Measurements from ENCODE around the gene CAB39L. TPM values are rescaled to one million over a fixed set of nuclear protein-coding genes. Genes with fewer than 3 reads are reported as not detected.

Gene CAB39L
- total RNA-seq, 4 donors from 2014 or later = 4.7 to 14.4 (median 8.7) TPM

DNA sequence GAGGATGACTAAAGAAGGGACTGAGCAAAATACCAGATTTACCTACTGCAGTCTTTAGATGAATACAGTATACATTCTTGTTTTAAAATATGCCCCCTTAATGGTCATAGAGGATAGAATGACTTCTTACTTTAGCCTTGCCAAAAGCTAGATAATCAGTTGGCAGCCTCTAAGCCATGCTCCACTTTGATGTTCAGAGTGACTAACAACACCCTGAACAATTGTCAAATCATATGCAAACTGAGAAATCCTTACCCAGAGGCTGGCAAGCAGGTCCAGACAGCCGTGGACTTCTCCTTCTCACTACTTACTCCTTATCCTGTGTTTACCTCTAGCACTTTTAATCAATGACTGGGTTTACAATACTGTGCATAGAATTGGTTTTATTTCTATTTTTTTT lies 28.3 kb upstream of the CAB39L start:
- no peak overlapping the region for H3K4me3 ChIP-seq
- ATAC-seq (no peak), DNase-seq (no peak)
- H3K27ac ChIP-seq = no peak overlapping the region
- in situ Hi-C loops (cut with MboI; ENCODE audit: low sequenced_read_pairs in 4 of 4) = no loop called here
- H3K4me1 ChIP-seq = no peaks in the 10 kb centered on the region
- H3K27me3 ChIP-seq = no peaks in the 10 kb centered on the region
- intact Hi-C loops (cut with DNase I; ENCODE audit: low total_unique reads) = no loop called here
- TF ChIP-seq POLR2A (IDR thresholded peaks at IDR 0.05) = no peak
- TF ChIP-seq, protein P1, sequence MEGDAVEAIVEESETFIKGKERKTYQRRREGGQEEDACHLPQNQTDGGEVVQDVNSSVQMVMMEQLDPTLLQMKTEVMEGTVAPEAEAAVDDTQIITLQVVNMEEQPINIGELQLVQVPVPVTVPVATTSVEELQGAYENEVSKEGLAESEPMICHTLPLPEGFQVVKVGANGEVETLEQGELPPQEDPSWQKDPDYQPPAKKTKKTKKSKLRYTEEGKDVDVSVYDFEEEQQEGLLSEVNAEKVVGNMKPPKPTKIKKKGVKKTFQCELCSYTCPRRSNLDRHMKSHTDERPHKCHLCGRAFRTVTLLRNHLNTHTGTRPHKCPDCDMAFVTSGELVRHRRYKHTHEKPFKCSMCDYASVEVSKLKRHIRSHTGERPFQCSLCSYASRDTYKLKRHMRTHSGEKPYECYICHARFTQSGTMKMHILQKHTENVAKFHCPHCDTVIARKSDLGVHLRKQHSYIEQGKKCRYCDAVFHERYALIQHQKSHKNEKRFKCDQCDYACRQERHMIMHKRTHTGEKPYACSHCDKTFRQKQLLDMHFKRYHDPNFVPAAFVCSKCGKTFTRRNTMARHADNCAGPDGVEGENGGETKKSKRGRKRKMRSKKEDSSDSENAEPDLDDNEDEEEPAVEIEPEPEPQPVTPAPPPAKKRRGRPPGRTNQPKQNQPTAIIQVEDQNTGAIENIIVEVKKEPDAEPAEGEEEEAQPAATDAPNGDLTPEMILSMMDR (IDR thresholded peaks at IDR 0.05 in 4 of 5, conservative IDR thresholded peaks at IDR 0.05 in 1 of 5) = no peak
- H3K9me3 ChIP-seq = no peaks in the 10 kb centered on the region
- H3K36me3 ChIP-seq = peaks cover 0 to 33% of the 10 kb centered on the region in 2 donors

DNA sequence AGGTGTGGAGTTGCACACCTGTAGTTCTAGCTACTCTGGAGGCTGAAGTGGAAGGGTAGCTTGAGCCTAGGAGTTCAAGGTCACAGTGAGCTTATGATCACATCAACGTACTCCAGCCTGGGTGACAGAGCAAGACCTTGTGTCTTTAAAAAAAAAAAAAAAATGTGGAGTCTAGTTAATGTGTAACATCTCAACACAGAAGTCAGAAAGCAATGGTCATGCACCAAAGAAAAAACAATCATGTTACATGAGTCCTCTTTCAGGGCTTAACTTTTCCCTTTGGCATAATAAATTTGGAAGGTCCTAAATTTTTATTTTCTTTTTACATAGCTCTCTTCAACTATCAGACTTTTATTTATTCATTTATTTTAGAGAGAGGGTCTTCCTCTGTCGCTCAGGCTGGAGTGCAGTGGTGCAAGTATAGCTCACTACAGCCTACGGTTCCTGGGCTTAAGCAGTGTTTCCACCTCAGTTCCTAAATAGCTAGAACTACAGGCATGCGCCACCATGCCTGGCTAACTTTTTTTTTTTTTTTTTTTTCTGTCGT lies 22.5 kb upstream of the CAB39L start:
- Histone ChIP-seq H3K4me1 (no peaks in the 10 kb centered on the region), H3K4me3 (no peak overlapping the region), H3K36me3 (peaks cover 0 to 45% of the 10 kb centered on the region in 2 donors), H3K9me3 (no peaks in the 10 kb centered on the region), H3K27me3 (no peaks in the 10 kb centered on the region), H3K27ac (no peak overlapping the region)
- ATAC-seq (no peak), DNase-seq (no peak)
- intact Hi-C loops (cut with DNase I; ENCODE audit: low total_unique reads) = no loop called here
- no peak for TF ChIP-seq POLR2A (IDR thresholded peaks at IDR 0.05)
- TF ChIP-seq, protein P1 (IDR thresholded peaks at IDR 0.05 in 4 of 5, conservative IDR thresholded peaks at IDR 0.05 in 1 of 5) = no peak
- in situ Hi-C loops (cut with MboI; ENCODE audit: low sequenced_read_pairs in 4 of 4) = no loop called here

DNA sequence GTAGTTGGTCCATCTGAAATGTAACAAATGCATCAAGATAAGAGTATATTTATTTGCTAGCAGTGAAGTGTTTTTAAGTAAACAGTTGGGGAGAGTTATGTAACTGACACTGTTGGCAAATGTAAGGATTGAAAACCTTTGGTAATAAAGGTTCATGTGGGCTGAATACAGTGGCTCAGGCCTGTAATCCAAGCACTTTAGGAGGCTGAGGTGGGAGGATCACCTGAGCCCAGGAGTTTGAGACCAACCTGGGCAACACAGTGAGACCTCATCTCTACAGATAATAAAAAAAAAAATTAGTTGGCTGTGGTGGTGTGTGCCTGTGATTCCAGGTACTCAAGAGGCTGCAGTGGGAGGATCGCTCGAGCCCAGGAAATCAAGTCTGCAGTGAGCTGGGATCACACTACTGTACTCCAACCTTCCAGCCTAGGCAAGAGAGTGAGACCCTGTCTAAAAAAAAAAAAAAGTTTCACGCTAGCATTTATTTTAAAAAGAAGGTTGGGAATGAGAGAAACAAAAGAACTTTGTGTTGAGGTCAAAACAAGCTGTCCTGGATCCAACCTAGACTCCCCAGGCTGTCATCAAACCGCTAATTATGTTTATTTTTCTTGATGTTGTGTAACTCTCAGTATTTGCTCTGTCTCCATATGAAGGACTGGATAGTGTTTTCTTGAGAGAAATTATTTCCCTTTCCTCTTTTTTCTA lies 20.9 kb upstream of the CAB39L start:
- peaks cover 0 to 48% of the 10 kb centered on the region in 2 donors for H3K36me3 ChIP-seq
- no peak overlapping the region for H3K4me3 ChIP-seq
- in situ Hi-C loops (cut with MboI; ENCODE audit: low sequenced_read_pairs in 4 of 4) (no loop called here), intact Hi-C loops (cut with DNase I; ENCODE audit: low total_unique reads) (no loop called here)
- no peaks in the 10 kb centered on the region for H3K9me3 ChIP-seq
- H3K4me1 ChIP-seq = no peaks in the 10 kb centered on the region
- no peak overlapping the region for H3K27ac ChIP-seq
- DNase-seq = no peak
- TF ChIP-seq, protein P1 (IDR thresholded peaks at IDR 0.05 in 4 of 5, conservative IDR thresholded peaks at IDR 0.05 in 1 of 5) = no peak
- no peak for TF ChIP-seq POLR2A (IDR thresholded peaks at IDR 0.05)
- no peaks in the 10 kb centered on the region for H3K27me3 ChIP-seq
- no peak for ATAC-seq

DNA sequence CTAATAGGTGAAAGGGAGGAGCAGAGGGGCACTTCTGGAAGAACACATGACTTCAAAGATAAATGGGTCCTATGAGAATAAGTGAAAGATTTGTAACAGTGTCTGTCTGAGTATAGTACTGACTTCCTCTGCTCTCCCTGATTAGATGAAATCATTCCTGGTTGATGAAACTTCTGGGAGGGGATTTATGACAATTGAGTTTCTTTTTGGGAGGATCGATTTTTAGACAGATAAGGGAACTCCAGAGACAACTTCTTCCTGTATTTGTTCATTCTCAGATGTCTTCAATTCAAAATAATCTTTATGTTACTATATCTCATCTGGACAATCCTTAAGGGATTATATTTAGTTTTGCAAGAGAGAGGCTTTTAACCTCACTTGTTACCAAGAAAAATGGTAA lies 20.2 kb upstream of the CAB39L start:
- ATAC-seq = no peak
- in situ Hi-C loops (cut with MboI; ENCODE audit: low sequenced_read_pairs in 4 of 4) = no loop called here

More for the DNA sequence above, 20.2 kb upstream of the CAB39L start:
- Histone ChIP-seq H3K27me3 (no peaks in the 10 kb centered on the region), H3K4me1 (no peaks in the 10 kb centered on the region), H3K9me3 (no peaks in the 10 kb centered on the region), H3K27ac (no peak overlapping the region), H3K4me3 (no peak overlapping the region), H3K36me3 (peaks cover 0 to 43% of the 10 kb centered on the region in 2 donors)
- TF ChIP-seq POLR2A (IDR thresholded peaks at IDR 0.05) = no peak
- TF ChIP-seq, protein P1 (IDR thresholded peaks at IDR 0.05 in 4 of 5, conservative IDR thresholded peaks at IDR 0.05 in 1 of 5) = no peak
- intact Hi-C loops (cut with DNase I; ENCODE audit: low total_unique reads) = no loop called here
- no peak for DNase-seq
